Spleen (tissue), 11 donors: ENCODE results near the gene CAV1. TPM values are rescaled to one million over a fixed set of nuclear protein-coding genes. Genes with fewer than 3 reads are reported as not detected.

Source experiments
- DNase-seq: peaks from one replicate; pipeline ENCODE4 v3.0.0-alpha.2; 2020
- H3K27ac ChIP-seq, 8 donors: fragments of 200-600 bp; sonication (generic) in 7 of 8; 1 replicate in 4 of 8; 2 replicates in 4 of 8; pipeline versions ENCODE4 v1.5.0 to v1.8.0; 2016 to 2021; ENCODE audit warnings: inconsistent platforms in 4 of 8, mild to moderate bottlenecking in 4 of 8, moderate library complexity in 1 of 8
- H3K27me3 ChIP-seq, 7 donors: fragments of 200-600 bp; sonication (generic) in 6 of 7; replicated peaks in 1 of 7; 1 replicate in 4 of 7; 2 replicates in 3 of 7; pipeline versions ENCODE4 v1.5.0 to v1.8.0; 2016 to 2021; ENCODE audit warnings: inconsistent platforms in 3 of 7, mild to moderate bottlenecking in 1 of 7
- H3K36me3 ChIP-seq, 6 donors: fragments of 200-600 bp; sonication (generic) in 5 of 6; 1 replicate in 4 of 6; 2 replicates in 2 of 6; pipeline versions ENCODE4 v1.5.0 to v1.8.0; 2016 to 2021; ENCODE audit warnings: inconsistent platforms in 2 of 6
- H3K4me1 ChIP-seq, 6 donors: fragments of 200-600 bp; sonication (generic) in 5 of 6; 1 replicate in 3 of 6; 2 replicates in 3 of 6; pipeline versions ENCODE4 v1.5.0 to v1.8.0; 2016 to 2021; ENCODE audit warnings: inconsistent platforms in 3 of 6
- H3K4me3 ChIP-seq, 8 donors: fragments of 200-600 bp; sonication (generic) in 7 of 8; 1 replicate in 4 of 8; 2 replicates in 4 of 8; pipeline versions ENCODE4 v1.5.0 to v1.8.0; 2016 to 2021; ENCODE audit warnings: inconsistent platforms in 4 of 8, mild to moderate bottlenecking in 4 of 8, moderate library complexity in 2 of 8
- H3K9me3 ChIP-seq, 8 donors: fragments of 200-600 bp; sonication (generic) in 7 of 8; 1 replicate in 4 of 8; 2 replicates in 4 of 8; pipeline versions ENCODE4 v1.5.0 to v1.8.0; 2016 to 2021; ENCODE audit warnings: inconsistent platforms in 4 of 8
- POLR2A ChIP-seq, 3 donors: fragments of 450-650 bp; IDR thresholded peaks; one replicate each; pipeline ENCODE4 v1.5.1; 2017; ENCODE audit warnings: antibody characterized with exemption in 3 of 3, mild to moderate bottlenecking in 1 of 3
- POLR2AphosphoS5 ChIP-seq, 3 donors: sonication (generic); formaldehyde crosslinking; IDR thresholded peaks; one replicate each; pipeline ENCODE4 v1.5.1; 2017; ENCODE audit warnings: antibody characterized with exemption in 3 of 3
- WGBS, 5 donors: extraction: QIAGEN DNeasy Blood & Tissue Kit in 3 of 5; methylation state at CpG; one replicate each; pipeline versions ENCODE4 v1.1.5 to v1.1.7; 2013 to 2018; 5-methylcytosine and 5-hydroxymethylcytosine counted together
- intact Hi-C: fragments of 100-400 bp; cut with DNase I; formaldehyde crosslinking; loops from one replicate; pipeline ENCODE4 v1.15.0; 2023; ENCODE audit warnings: low total_unique reads
- polyA plus RNA-seq, 3 donors: library from polyadenylated mRNA; stranded (reverse); fragments of 200-250 nt; gene quantifications; one replicate each; pipeline ENCODE4 v1.2.1, GENCODE V29; 2013
- total RNA-seq, 7 donors: library from RNA; depleted of rRNA in 3 of 7; stranded (reverse); fragments of >200 nt in 3 of 7; fragmentation: NEBNext Ultra II Directional in 4 of 7; extraction: Animal tissue kit (Norgen Biotek cat#: 25700) in 4 of 7; gene quantifications; one replicate each; pipeline versions ENCODE4 v1.1.0 to v1.2.1, GENCODE V29; 2016 to 2021
- TF ChIP-seq, protein P1 (sequence below), 11 experiments: fragments of 200-600 bp in 7 of 11; fragments of 450-650 bp in 4 of 11; sonication (generic) in 4 of 11; IDR thresholded peaks in 8 of 11; conservative IDR thresholded peaks in 3 of 11; 1 replicate in 7 of 11; 2 replicates in 4 of 11; pipeline versions ENCODE4 v1.4.0 to v1.8.0; 2016 to 2021; ENCODE audit warnings: antibody characterized with exemption in 11 of 11, inconsistent platforms in 4 of 11, mild to moderate bottlenecking in 1 of 11
- donor health status: healthy with polysubstance abuse.
- donor health status: DM: no; HTN: no; CAD: no; lungs with moderate emphysema.
- donor health status: DM: no; HTN: no; CAD: no.
- donor health status: Bipolar disorder and iron deficiency.
- donor health status: healthy.
- donor health status: DM: no; HTN: no; CAD: no.
- donor health status: DM: yes; HTN: yes; CAD: no.

The CAV1 gene
- total and polyA plus RNA-seq, 10 donors = 26.8 to 404 (median 183) TPM

DNA sequence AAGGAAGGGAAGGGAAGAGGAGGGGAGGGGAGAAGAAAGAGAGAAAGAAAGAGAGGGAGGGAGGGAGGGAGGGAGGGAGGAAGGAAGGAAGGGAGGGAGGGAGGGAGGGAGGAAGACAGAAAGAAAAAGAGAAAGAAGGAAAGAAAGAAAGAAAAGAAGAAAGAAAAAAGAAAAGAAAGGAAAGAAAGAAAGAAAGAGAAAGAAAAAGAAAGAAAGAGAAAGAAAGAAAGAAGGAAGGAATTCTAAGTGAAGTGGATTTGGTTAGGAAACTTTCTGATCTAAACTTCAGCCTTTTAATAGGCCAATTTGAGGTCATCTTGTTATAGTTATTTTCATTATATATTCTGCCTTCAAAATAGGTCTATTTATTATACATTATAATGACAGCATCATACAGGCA is 21.0 kb upstream of the CAV1 start:
- H3K4me1 ChIP-seq = peaks cover 0 to 25% (median 15%) of the 10 kb centered on the region in 6 donors
- peaks cover 0 to 3% (median 0%) of the 10 kb centered on the region in 8 donors for H3K9me3 ChIP-seq
- H3K27me3 ChIP-seq = peaks cover 0 to 40% (median 16%) of the 10 kb centered on the region in 7 donors
- DNase-seq = no peak
- H3K27ac ChIP-seq = peak overlapping the region in 1 of 8 donors; percentile 15
- H3K4me3 ChIP-seq = no peak overlapping the region
- intact Hi-C loops = no loop called here
- no peak for TF ChIP-seq POLR2A (IDR thresholded peaks at IDR 0.05)
- TF ChIP-seq, protein P1, sequence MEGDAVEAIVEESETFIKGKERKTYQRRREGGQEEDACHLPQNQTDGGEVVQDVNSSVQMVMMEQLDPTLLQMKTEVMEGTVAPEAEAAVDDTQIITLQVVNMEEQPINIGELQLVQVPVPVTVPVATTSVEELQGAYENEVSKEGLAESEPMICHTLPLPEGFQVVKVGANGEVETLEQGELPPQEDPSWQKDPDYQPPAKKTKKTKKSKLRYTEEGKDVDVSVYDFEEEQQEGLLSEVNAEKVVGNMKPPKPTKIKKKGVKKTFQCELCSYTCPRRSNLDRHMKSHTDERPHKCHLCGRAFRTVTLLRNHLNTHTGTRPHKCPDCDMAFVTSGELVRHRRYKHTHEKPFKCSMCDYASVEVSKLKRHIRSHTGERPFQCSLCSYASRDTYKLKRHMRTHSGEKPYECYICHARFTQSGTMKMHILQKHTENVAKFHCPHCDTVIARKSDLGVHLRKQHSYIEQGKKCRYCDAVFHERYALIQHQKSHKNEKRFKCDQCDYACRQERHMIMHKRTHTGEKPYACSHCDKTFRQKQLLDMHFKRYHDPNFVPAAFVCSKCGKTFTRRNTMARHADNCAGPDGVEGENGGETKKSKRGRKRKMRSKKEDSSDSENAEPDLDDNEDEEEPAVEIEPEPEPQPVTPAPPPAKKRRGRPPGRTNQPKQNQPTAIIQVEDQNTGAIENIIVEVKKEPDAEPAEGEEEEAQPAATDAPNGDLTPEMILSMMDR (IDR thresholded peaks at IDR 0.05 in 8 of 11, conservative IDR thresholded peaks at IDR 0.05 in 3 of 11) = no peak
- no peak for TF ChIP-seq POLR2AphosphoS5 (IDR thresholded peaks at IDR 0.05)
- peaks cover 0 to 15% (median 0%) of the 10 kb centered on the region in 6 donors for H3K36me3 ChIP-seq

GRCh38 chr7:116505278-116505677 is 19.6 kb upstream of the CAV1 start:
- H3K36me3 ChIP-seq = peaks cover 0 to 15% (median 0%) of the 10 kb centered on the region in 6 donors
- intact Hi-C loops = no loop called here
- DNase-seq = no peak
- H3K9me3 ChIP-seq = peaks cover 0 to 3% (median 0%) of the 10 kb centered on the region in 8 donors
- peak overlapping the region in 1 of 8 donors; percentile 45 for H3K27ac ChIP-seq
- TF ChIP-seq POLR2AphosphoS5 (IDR thresholded peaks at IDR 0.05) = no peak
- TF ChIP-seq, protein P1 (IDR thresholded peaks at IDR 0.05 in 8 of 11, conservative IDR thresholded peaks at IDR 0.05 in 3 of 11) = no peak
- TF ChIP-seq POLR2A (IDR thresholded peaks at IDR 0.05) = no peak
- peaks cover 0 to 13% (median 4%) of the 10 kb centered on the region in 6 donors for H3K4me1 ChIP-seq
- WGBS, 5 donors = 41 to 74% (median 61%) methylated on average over 2 of the region's 2 CpGs
- H3K27me3 ChIP-seq = peaks cover 0 to 26% (median 8%) of the 10 kb centered on the region in 7 donors
- no peak overlapping the region for H3K4me3 ChIP-seq

DNA sequence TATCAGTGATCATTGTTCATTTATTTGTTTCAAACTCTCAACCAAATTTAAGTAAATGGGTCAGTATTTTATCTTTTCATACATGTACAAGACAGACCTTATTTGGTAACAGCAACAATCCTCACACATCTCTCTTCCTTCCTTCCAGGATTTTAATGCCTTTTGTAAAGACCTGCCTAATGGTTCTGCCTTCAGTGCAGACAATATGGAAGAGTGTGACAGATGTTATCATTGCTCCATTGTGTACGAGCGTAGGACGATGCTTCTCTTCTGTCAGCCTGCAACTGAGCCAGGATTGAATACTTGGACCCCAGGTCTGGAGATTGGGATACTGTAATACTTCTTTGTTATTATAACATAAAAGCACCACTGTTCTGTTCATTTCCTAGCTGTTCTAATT is 19.0 kb upstream of the CAV1 start:
- no peak for DNase-seq
- TF ChIP-seq POLR2AphosphoS5 (IDR thresholded peaks at IDR 0.05) = no peak
- TF ChIP-seq, protein P1 (IDR thresholded peaks at IDR 0.05 in 8 of 11, conservative IDR thresholded peaks at IDR 0.05 in 3 of 11) = no peak
- TF ChIP-seq POLR2A (IDR thresholded peaks at IDR 0.05) = no peak
- Histone ChIP-seq H3K27me3 (peaks cover 0 to 20% (median 2%) of the 10 kb centered on the region in 7 donors), H3K36me3 (peaks cover 0 to 15% (median 0%) of the 10 kb centered on the region in 6 donors), H3K9me3 (peaks cover 0 to 3% (median 0%) of the 10 kb centered on the region in 8 donors), H3K4me3 (no peak overlapping the region), H3K4me1 (peaks cover 0 to 8% (median 1%) of the 10 kb centered on the region in 6 donors), H3K27ac (peak overlapping the region in 1 of 8 donors; percentile 45)
- intact Hi-C loops = no loop called here
- 79 to 89% (median 89%) methylated on average over 3 of the region's 3 CpGs for WGBS, 5 donors

- no peak for DNase-seq
- intact Hi-C loops = no loop called here
- Histone ChIP-seq H3K27ac (peak overlapping the region in 1 of 8 donors; percentile 73), H3K27me3 (no peaks in the 10 kb centered on the region), H3K9me3 (peaks cover 0 to 3% (median 0%) of the 10 kb centered on the region in 8 donors), H3K36me3 (peaks cover 0 to 15% (median 0%) of the 10 kb centered on the region in 6 donors), H3K4me3 (no peak overlapping the region), H3K4me1 (peaks cover 0 to 24% (median 15%) of the 10 kb centered on the region in 6 donors)
- WGBS, 5 donors = 84 to 90% (median 87%) methylated on average over 7 of the region's 7 CpGs
- TF ChIP-seq, protein P1 (IDR thresholded peaks at IDR 0.05 in 8 of 11, conservative IDR thresholded peaks at IDR 0.05 in 3 of 11) = no peak
- no peak for TF ChIP-seq POLR2AphosphoS5 (IDR thresholded peaks at IDR 0.05)
- TF ChIP-seq POLR2A (IDR thresholded peaks at IDR 0.05) = no peak
Measured at GRCh38 chr7:116509982-116510579, 14.8 kb upstream of the CAV1 start.
